HL-60 (cell line): ENCODE measurements around the gene TMEM179.

Experiments used
- DNase-seq, 2 experiments: peaks; one replicate each; pipeline ENCODE4 v3.0.0-alpha.2; 2010 to 2020; ENCODE audit warnings: low read depth in 1 of 2, low spot score in 1 of 2
- H3K27ac ChIP-seq: fragments of 250-450 bp; sonication (Bioruptor Pico); replicated peaks from 2 replicates; pipeline ENCODE4 v1.5.1; 2020; ENCODE audit warnings: mild to moderate bottlenecking, moderate library complexity
- H3K27me3 ChIP-seq: fragments of 250-450 bp; sonication (Bioruptor Pico); 2 replicates; pipeline ENCODE4 v1.5.1; 2021; ENCODE audit warnings: mild to moderate bottlenecking, moderate library complexity; ENCODE audit not compliant: insufficient read depth, poor library complexity, severe bottlenecking
- H3K4me3 ChIP-seq: replicated peaks from 2 replicates; pipeline ENCODE4 v1.5.1; 2011; ENCODE audit warnings: mild to moderate bottlenecking, control low read depth, low read length; ENCODE audit not compliant: insufficient read depth
- CTCF ChIP-seq: IDR thresholded peaks from one replicate; pipeline ENCODE4 v1.5.1; 2011; ENCODE audit warnings: low read length, control low read depth, inconsistent platforms; ENCODE audit not compliant: insufficient read depth
- GABPA ChIP-seq: IDR thresholded peaks from 2 replicates; pipeline ENCODE4 v1.6.1; 2012; ENCODE audit warnings: low read depth
- POLR2AphosphoS5 ChIP-seq: IDR thresholded peaks from 2 replicates; pipeline ENCODE4 v1.6.1; 2012; ENCODE audit warnings: low read depth
- SPI1 ChIP-seq: IDR thresholded peaks from 2 replicates; pipeline ENCODE4 v1.6.1; 2012; ENCODE audit warnings: low read depth, mild to moderate bottlenecking, borderline replicate concordance
- TF ChIP-seq, protein P1 (sequence below): IDR thresholded peaks from 2 replicates; pipeline ENCODE4 v1.6.1; 2012; ENCODE audit warnings: low read depth; ENCODE audit not compliant: insufficient replicate concordance

The TMEM179 gene

GRCh38 chr14:104549536-104550339, 54.8 kb downstream of the TMEM179 start:
- no peak overlapping the region for H3K27ac ChIP-seq
- no peaks in the 10 kb centered on the region for H3K27me3 ChIP-seq
- H3K4me3 ChIP-seq: no peak overlapping the region
- DNase-seq: no peak
- TF ChIP-seq, protein P1, sequence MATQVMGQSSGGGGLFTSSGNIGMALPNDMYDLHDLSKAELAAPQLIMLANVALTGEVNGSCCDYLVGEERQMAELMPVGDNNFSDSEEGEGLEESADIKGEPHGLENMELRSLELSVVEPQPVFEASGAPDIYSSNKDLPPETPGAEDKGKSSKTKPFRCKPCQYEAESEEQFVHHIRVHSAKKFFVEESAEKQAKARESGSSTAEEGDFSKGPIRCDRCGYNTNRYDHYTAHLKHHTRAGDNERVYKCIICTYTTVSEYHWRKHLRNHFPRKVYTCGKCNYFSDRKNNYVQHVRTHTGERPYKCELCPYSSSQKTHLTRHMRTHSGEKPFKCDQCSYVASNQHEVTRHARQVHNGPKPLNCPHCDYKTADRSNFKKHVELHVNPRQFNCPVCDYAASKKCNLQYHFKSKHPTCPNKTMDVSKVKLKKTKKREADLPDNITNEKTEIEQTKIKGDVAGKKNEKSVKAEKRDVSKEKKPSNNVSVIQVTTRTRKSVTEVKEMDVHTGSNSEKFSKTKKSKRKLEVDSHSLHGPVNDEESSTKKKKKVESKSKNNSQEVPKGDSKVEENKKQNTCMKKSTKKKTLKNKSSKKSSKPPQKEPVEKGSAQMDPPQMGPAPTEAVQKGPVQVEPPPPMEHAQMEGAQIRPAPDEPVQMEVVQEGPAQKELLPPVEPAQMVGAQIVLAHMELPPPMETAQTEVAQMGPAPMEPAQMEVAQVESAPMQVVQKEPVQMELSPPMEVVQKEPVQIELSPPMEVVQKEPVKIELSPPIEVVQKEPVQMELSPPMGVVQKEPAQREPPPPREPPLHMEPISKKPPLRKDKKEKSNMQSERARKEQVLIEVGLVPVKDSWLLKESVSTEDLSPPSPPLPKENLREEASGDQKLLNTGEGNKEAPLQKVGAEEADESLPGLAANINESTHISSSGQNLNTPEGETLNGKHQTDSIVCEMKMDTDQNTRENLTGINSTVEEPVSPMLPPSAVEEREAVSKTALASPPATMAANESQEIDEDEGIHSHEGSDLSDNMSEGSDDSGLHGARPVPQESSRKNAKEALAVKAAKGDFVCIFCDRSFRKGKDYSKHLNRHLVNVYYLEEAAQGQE: peak; percentile 65
- no peak for TF ChIP-seq SPI1

GRCh38 chr14:104548802-104549535, 55.6 kb downstream of the TMEM179 start:
- H3K27me3 ChIP-seq: no peaks in the 10 kb centered on the region
- no peak for TF ChIP-seq GABPA
- no peak for TF ChIP-seq POLR2AphosphoS5
- TF ChIP-seq, protein P1: no peak
- TF ChIP-seq SPI1: no peak
- no peak for TF ChIP-seq CTCF

DNA sequence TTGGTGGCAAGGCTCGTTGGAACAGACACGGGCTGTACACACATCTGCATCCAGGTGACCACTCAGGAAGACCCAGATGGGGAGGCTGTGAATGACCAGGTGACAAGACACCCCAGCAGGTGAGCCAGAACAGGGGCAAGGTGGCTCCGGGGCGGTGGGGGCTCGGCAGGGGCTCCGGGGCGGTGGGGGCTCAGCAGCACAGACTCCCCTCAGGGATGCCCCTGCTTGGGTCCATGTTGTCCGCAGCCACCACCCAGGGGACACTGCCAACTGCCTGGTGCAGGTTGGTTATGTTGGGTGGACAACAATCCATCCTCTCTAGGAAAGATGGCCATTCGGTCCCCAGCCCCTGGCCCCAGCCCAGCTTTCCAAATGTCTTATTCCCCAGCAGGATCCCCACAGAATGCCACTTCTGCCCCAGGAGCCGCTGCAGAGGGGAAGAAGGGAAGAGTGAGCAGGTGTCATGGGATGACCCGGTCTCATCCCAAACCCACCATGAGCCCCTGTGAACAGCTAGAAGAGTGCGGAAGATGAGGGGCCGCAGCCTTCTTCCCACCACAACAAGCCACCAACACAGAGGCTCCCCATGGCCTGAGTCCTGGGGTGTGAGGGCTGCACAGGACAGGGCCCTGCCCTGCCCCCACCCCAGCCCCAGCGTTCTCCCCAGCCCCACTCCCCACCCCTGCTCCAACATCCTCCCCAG, 56.4 kb downstream of the TMEM179 start:
- no peak for DNase-seq
- H3K27me3 ChIP-seq: no peaks in the 10 kb centered on the region
- no peak overlapping the region for H3K27ac ChIP-seq
- TF ChIP-seq SPI1: no peak
- TF ChIP-seq POLR2AphosphoS5: no peak
- no peak for TF ChIP-seq CTCF
- TF ChIP-seq, protein P1: no peak
- no peak for TF ChIP-seq GABPA
- no peak overlapping the region for H3K4me3 ChIP-seq

More at GRCh38 chr14:104548802-104549535, 55.6 kb downstream of the TMEM179 start:
- H3K4me3 ChIP-seq: no peak overlapping the region
- no peak overlapping the region for H3K27ac ChIP-seq
- no peak for DNase-seq
